ACHN (cell line): ENCODE results near the gene SLC26A11.
"Not testable (repeated sequence)": the region's sequence is repeated elsewhere in the genome, so short reads cannot be mapped to it uniquely, and the experiment has no call there.

Experiments used
- DNase-seq: peaks from one replicate; pipeline ENCODE4 v3.0.0-alpha.2; 2015
- in situ Hi-C: cut with HindIII; loops from 2 replicates; pipeline ENCODE4 v1.10.0; 2017; ENCODE audit warnings: low sequenced_read_pairs, low pct_ligation_motif_present, low pct_unique_long_range_greater_than_20kb

Gene SLC26A11

GRCh38 chr17:80287806-80288567 lies 67.8 kb downstream of the SLC26A11 start:
- DNase-seq = no peak

GRCh38 chr17:80289616-80290015 lies 69.4 kb downstream of the SLC26A11 start:
- in situ Hi-C loops = no loop called here
- no peak for DNase-seq

More at GRCh38 chr17:80287806-80288567, 67.8 kb downstream of the SLC26A11 start:
- in situ Hi-C loops = no loop called here

- DNase-seq = no peak
- in situ Hi-C loops = no loop called here
Measured at GRCh38 chr17:80290156-80290555, 69.9 kb downstream of the SLC26A11 start.

- no peak for DNase-seq
- in situ Hi-C loops = no loop called here
Measured at GRCh38 chr17:80291260-80291659, 71.0 kb downstream of the SLC26A11 start.

GRCh38 chr17:80291691-80292487 lies 71.7 kb downstream of the SLC26A11 start:
- DNase-seq = no peak
- in situ Hi-C loops = no loop called here

GRCh38 chr17:80292521-80292971 lies 72.3 kb downstream of the SLC26A11 start:
- DNase-seq = no peak
- in situ Hi-C loops = no loop called here

GRCh38 chr17:80294210-80294609 lies 74.0 kb downstream of the SLC26A11 start:
- in situ Hi-C loops = no loop called here
- no peak for DNase-seq

- in situ Hi-C loops = no loop called here
- no peak for DNase-seq
Measured at GRCh38 chr17:80294653-80295052, 74.4 kb downstream of the SLC26A11 start.

GRCh38 chr17:80295146-80295545 lies 74.9 kb downstream of the SLC26A11 start:
- in situ Hi-C loops = no loop called here
- DNase-seq = no peak

GRCh38 chr17:80295559-80295958 lies 75.3 kb downstream of the SLC26A11 start:
- in situ Hi-C loops = no loop called here
- DNase-seq = no peak

- in situ Hi-C loops = no loop called here
- DNase-seq = no peak
Measured at GRCh38 chr17:80296221-80296620, 76.0 kb downstream of the SLC26A11 start.

- no peak for DNase-seq
- in situ Hi-C loops = no loop called here
Measured at GRCh38 chr17:80297996-80298560, 77.9 kb downstream of the SLC26A11 start.

GRCh38 chr17:80299350-80300100 lies 79.3 kb downstream of the SLC26A11 start:
- DNase-seq, in situ Hi-C loops: not testable (repeated sequence)

- DNase-seq, in situ Hi-C loops: not testable (repeated sequence)
Measured at GRCh38 chr17:80300756-80301155, 80.5 kb downstream of the SLC26A11 start.
